ENCODE measurements around the gene UNC5CL.

UNC5CL gene

DNA sequence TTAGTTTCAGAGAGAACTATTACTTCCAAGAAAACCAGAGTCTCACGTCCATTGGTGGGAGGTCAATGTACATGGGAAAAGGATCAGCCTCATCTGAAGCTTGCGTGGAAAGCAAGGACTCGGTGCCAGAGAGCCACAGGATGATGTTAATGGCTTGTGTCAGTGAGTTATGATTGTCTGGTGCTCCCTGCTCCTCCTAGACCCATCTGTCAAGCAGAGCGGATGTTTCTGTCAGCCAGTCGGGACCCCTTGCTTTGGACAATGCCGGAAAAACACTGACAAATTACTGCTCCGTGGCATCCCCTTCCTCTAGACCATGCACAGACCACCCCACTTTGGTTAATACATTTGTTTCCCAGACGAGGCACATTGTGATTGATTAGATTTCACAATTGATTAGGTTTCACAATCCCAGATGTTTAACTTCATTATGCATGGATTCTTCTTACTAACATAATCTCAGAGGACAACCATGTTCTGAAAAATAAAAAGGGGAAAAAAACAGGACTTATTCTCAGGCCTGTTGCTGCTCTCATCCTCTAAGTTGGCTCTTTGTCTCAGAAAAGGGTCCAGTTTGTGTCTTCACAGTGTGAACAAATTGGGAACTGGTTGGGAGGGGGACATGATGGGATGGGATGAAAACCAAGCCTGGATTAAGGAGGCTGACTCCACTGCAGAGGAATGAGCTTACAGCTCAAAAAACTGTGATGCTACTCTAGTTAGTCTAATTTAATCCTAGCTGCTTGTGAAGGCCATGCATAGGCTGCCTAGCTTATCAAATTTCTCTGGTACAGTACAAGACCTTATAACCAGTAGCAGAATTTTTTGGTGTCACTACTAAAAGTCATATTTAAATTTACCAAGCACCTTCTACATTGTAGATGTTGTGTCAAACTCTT is 51.9 kb downstream of the UNC5CL start:
- H2AFZ ChIP-seq (ENCODE audit: low read depth, low read length, severe bottlenecking), result no peak overlapping the region
- no peaks in the 10 kb centered on the region for H3K9me3 ChIP-seq (ENCODE audit: insufficient read depth, low read length)
- no peaks in the 10 kb centered on the region for H4K20me1 ChIP-seq (ENCODE audit: low read depth, low read length)
- H3K27ac ChIP-seq (ENCODE audit: low read depth, low read length), result no peak overlapping the region
- no peak overlapping the region for H3K4me3 ChIP-seq (ENCODE audit: insufficient read depth, low read length, poor library complexity, severe bottlenecking)
- H3K36me3 ChIP-seq (ENCODE audit: low read length), result no peaks in the 10 kb centered on the region
- no peak for TF ChIP-seq EZH2phosphoT487 (conservative IDR thresholded peaks at IDR 0.05; ENCODE audit: low read length)
- TF ChIP-seq, protein P1, sequence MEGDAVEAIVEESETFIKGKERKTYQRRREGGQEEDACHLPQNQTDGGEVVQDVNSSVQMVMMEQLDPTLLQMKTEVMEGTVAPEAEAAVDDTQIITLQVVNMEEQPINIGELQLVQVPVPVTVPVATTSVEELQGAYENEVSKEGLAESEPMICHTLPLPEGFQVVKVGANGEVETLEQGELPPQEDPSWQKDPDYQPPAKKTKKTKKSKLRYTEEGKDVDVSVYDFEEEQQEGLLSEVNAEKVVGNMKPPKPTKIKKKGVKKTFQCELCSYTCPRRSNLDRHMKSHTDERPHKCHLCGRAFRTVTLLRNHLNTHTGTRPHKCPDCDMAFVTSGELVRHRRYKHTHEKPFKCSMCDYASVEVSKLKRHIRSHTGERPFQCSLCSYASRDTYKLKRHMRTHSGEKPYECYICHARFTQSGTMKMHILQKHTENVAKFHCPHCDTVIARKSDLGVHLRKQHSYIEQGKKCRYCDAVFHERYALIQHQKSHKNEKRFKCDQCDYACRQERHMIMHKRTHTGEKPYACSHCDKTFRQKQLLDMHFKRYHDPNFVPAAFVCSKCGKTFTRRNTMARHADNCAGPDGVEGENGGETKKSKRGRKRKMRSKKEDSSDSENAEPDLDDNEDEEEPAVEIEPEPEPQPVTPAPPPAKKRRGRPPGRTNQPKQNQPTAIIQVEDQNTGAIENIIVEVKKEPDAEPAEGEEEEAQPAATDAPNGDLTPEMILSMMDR (IDR thresholded peaks at IDR 0.05; ENCODE audit: insufficient read depth, low read length, poor library complexity, severe bottlenecking), result no peak
- H3F3A ChIP-seq (ENCODE audit: insufficient read depth), result no peaks in the 10 kb centered on the region
- no peak overlapping the region for H3K4me2 ChIP-seq (ENCODE audit: low read depth, low read length, poor library complexity, severe bottlenecking)
- H3K27me3 ChIP-seq (ENCODE audit: low read length), result no peaks in the 10 kb centered on the region
- H3K9ac ChIP-seq (ENCODE audit: low read length), result no peak overlapping the region
- no peaks in the 10 kb centered on the region for H3K79me2 ChIP-seq (ENCODE audit: insufficient read depth, low read length)
- H3K9me2 ChIP-seq (replicated peaks; ENCODE audit: insufficient read depth, low read length), result no peaks in the 10 kb centered on the region

GRCh38 chr6:40986364-40986763 is 52.7 kb downstream of the UNC5CL start:
- H3K79me2 ChIP-seq (ENCODE audit: insufficient read depth, low read length), result no peaks in the 10 kb centered on the region
- no peak overlapping the region for H2AFZ ChIP-seq (ENCODE audit: low read depth, low read length, severe bottlenecking)
- H3K4me3 ChIP-seq (ENCODE audit: insufficient read depth, low read length, poor library complexity, severe bottlenecking), result no peak overlapping the region
- no peaks in the 10 kb centered on the region for H3K9me2 ChIP-seq (replicated peaks; ENCODE audit: insufficient read depth, low read length)
- H3K36me3 ChIP-seq (ENCODE audit: low read length), result no peaks in the 10 kb centered on the region
- no peaks in the 10 kb centered on the region for H3F3A ChIP-seq (ENCODE audit: insufficient read depth)
- no peak overlapping the region for H3K4me2 ChIP-seq (ENCODE audit: low read depth, low read length, poor library complexity, severe bottlenecking)
- no peaks in the 10 kb centered on the region for H4K20me1 ChIP-seq (ENCODE audit: low read depth, low read length)
- no peak overlapping the region for H3K27ac ChIP-seq (ENCODE audit: low read depth, low read length)
- no peak overlapping the region for H3K9ac ChIP-seq (ENCODE audit: low read length)
- H3K9me3 ChIP-seq (ENCODE audit: insufficient read depth, low read length), result no peaks in the 10 kb centered on the region
- TF ChIP-seq, protein P1 (IDR thresholded peaks at IDR 0.05; ENCODE audit: insufficient read depth, low read length, poor library complexity, severe bottlenecking), result no peak
- no peak for TF ChIP-seq EZH2phosphoT487 (conservative IDR thresholded peaks at IDR 0.05; ENCODE audit: low read length)
- H3K27me3 ChIP-seq (ENCODE audit: low read length), result no peaks in the 10 kb centered on the region

DNA sequence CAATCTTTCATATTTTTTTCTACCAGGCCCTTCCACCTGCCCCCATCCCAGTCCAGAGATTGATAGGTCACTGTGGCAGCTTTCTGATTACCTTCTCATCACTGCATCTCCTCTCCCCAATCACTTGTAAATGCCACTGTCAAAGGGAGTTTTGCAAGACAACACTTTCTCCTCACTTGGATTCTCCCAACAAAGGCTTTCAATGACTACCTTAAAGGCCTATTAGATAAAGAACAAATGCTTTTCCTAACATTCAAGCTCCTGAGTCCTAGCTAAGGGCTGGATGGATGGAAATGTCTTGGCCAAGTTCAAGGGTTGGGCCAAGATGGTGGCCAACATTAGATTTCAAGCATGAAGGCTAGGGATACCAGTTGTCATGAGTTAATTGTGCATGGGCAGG is 55.3 kb downstream of the UNC5CL start:
- Histone ChIP-seq H2AFZ (ENCODE audit: low read depth, low read length, severe bottlenecking) (no peak overlapping the region), H3F3A (ENCODE audit: insufficient read depth) (no peaks in the 10 kb centered on the region), H3K4me2 (ENCODE audit: low read depth, low read length, poor library complexity, severe bottlenecking) (no peak overlapping the region), H3K27ac (ENCODE audit: low read depth, low read length) (no peak overlapping the region), H3K4me3 (ENCODE audit: insufficient read depth, low read length, poor library complexity, severe bottlenecking) (no peak overlapping the region), H3K36me3 (ENCODE audit: low read length) (no peaks in the 10 kb centered on the region), H3K9me2 (replicated peaks; ENCODE audit: insufficient read depth, low read length) (no peaks in the 10 kb centered on the region), H3K9me3 (ENCODE audit: insufficient read depth, low read length) (no peaks in the 10 kb centered on the region), H4K20me1 (ENCODE audit: low read depth, low read length) (no peaks in the 10 kb centered on the region), H3K9ac (ENCODE audit: low read length) (no peak overlapping the region), H3K79me2 (ENCODE audit: insufficient read depth, low read length) (no peaks in the 10 kb centered on the region), H3K27me3 (ENCODE audit: low read length) (0 out of 2 replicates have a peak, but pooled peaks cover 4% of the 10 kb centered on the region)
- TF ChIP-seq EZH2phosphoT487 (conservative IDR thresholded peaks at IDR 0.05; ENCODE audit: low read length), result no peak
- TF ChIP-seq, protein P1 (IDR thresholded peaks at IDR 0.05; ENCODE audit: insufficient read depth, low read length, poor library complexity, severe bottlenecking), result no peak

All from SU-DHL-6 (cell line).